Breast epithelium (tissue), 3 donors: ENCODE data around the gene AGPAT3.

Experiments used
- CTCF ChIP-seq, 3 donors: fragments of 450-650 bp; IDR thresholded peaks; one replicate each; pipeline ENCODE4 v1.5.1; 2016 to 2017; ENCODE audit warnings: antibody characterized with exemption in 3 of 3, mild to moderate bottlenecking in 3 of 3, moderate library complexity in 3 of 3
- POLR2A ChIP-seq: fragments of 450-650 bp; IDR thresholded peaks from one replicate; pipeline ENCODE4 v1.6.1; 2016; ENCODE audit warnings: antibody characterized with exemption, mild to moderate bottlenecking, moderate library complexity

GRCh38 chr21:44013380-44014088 lies 148.5 kb downstream of the AGPAT3 start:
- TF ChIP-seq CTCF (IDR thresholded peaks at IDR 0.05), result no peak
- TF ChIP-seq POLR2A, result no peak
